HEK293T (cell line): ENCODE measurements around the gene UMAD1.

Experiments used
- BHLHE40 ChIP-seq: fragments of 450-650 bp; IDR thresholded peaks from 2 replicates; pipeline ENCODE4 v1.6.1; 2016; ENCODE audit warnings: mild to moderate bottlenecking, moderate library complexity, borderline replicate concordance
- NFRKB ChIP-seq: fragments of 450-650 bp; IDR thresholded peaks from 2 replicates; pipeline ENCODE4 v1.6.1; 2016; ENCODE audit warnings: mild to moderate bottlenecking, moderate library complexity
- SP1 ChIP-seq: fragments of 450-650 bp; IDR thresholded peaks from 2 replicates; pipeline ENCODE4 v1.6.1; 2017
- SUZ12 ChIP-seq: fragments of 450-650 bp; IDR thresholded peaks from 2 replicates; pipeline ENCODE4 v1.6.1; 2016; ENCODE audit warnings: mild to moderate bottlenecking

DNA sequence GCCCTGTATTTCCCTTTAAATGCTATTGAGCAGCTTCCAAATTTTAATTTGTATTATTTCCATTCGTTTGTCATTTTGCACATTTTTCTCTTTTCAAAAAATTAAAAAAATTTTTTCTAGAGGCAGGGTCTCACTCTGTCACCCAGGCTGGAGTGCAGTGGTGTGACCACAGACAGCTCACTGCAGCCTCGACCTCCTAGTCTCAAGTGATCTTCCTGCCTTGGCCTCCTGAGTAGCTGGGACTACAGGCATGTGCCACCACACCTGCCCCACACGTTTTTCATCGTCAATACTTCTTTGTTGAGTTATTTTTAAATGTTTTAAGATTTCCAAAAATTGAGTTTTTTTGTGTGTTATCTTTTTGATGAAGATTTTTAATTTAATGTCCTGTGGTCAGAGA, 73.2 kb downstream of the UMAD1 start:
- TF ChIP-seq BHLHE40, result no peak
- TF ChIP-seq SP1, result no peak
- no peak for TF ChIP-seq SUZ12
- TF ChIP-seq NFRKB, result no peak
